ENCODE data around the gene MAP2. TPM values are rescaled to one million over a fixed set of nuclear protein-coding genes. Genes with fewer than 3 reads are reported as not detected.

Gene MAP2
- total and polyA plus RNA-seq, 2 of the 8 experiments (the other 6 are each of a cell fraction or from before 2014, with no cell fraction given) = 5.9 to 9.4 TPM

DNA sequence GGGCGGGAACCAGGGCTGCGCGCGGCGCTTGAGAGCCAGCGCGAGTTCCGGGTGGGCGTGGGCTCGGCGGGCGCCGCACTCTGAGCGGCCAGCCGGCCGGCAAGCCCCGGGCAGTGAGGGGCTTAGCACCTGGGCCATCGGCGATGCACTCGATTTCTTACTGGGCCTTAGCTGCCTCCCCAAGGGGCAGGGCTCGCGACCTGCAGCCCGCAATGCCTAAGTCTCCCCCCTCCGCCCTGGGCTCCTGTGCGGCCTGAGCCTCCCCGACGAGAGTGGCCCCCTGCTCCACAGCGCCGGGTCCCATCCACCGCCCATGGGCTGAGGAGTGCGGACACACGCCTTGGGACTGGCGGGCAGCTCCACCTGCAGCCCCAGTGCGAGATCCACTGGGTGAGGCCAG lies 36.5 kb upstream of the MAP2 start:
- H3K79me1 ChIP-seq (ENCODE audit: low read depth, low read length) = no peaks in the 10 kb centered on the region
- H4K91ac ChIP-seq (replicated peaks; ENCODE audit: insufficient read length, low read length) = no peak overlapping the region
- H3K23me2 ChIP-seq (ENCODE audit: low read depth, low read length) = no peaks in the 10 kb centered on the region
- no peak overlapping the region for H2BK12ac ChIP-seq (ENCODE audit: low read depth, low read length)
- no peak overlapping the region for H3K4me3 ChIP-seq (ENCODE audit: extremely low read depth in 1 of 4, insufficient read depth in 2 of 4, low read depth in 3 of 4, low read length in 4 of 4)
- no peaks in the 10 kb centered on the region for H3K36me3 ChIP-seq (ENCODE audit: control insufficient read depth in 2 of 4, insufficient read depth in 4 of 4, low read length in 3 of 4)
- no peaks in the 10 kb centered on the region for H3K27me3 ChIP-seq (replicated peaks in 1 of 4; ENCODE audit: control insufficient read depth in 3 of 4, extremely low read depth in 1 of 4, insufficient read depth in 3 of 4, low read length in 3 of 4)
- POLR2A ChIA-PET (ENCODE audit: partially characterized antibody) = no interaction called here
- no peak overlapping the region for H2BK120ac ChIP-seq (replicated peaks; ENCODE audit: low read depth, low read length)
- no peak overlapping the region for H2AK5ac ChIP-seq (ENCODE audit: low read depth, low read length)
- CTCF ChIA-PET (ENCODE audit: partially characterized antibody) = interaction anchor here (0.5 to 1.9 kb wide), 3 partner anchors 18 to 1311 kb away, joined by 4 read pairs; no protein-coding TSS in a partner anchor
- no peak overlapping the region for H3K14ac ChIP-seq (ENCODE audit: insufficient read length)
- H3K4me1 ChIP-seq (replicated peaks in 1 of 4; ENCODE audit: control insufficient read depth in 3 of 4, insufficient read depth in 4 of 4, low read length in 3 of 4) = no peaks in the 10 kb centered on the region
- peaks cover 0 to 7% of the 10 kb centered on the region in 2 experiments; a peak in 1 of 4 replicates for H3K9me3 ChIP-seq (ENCODE audit: insufficient read depth in 2 of 2, low read depth in 1 of 2, low read length in 1 of 2)
- H2BK20ac ChIP-seq (ENCODE audit: low read length) = no peak overlapping the region
- FAIRE-seq (no peak), DNase-seq (ENCODE audit: low read depth in 1 of 2, low spot score in 2 of 2) (no peak)
- no peak overlapping the region for H3K4me2 ChIP-seq (ENCODE audit: insufficient read depth in 1 of 2, low read depth in 2 of 2, low read length in 2 of 2)
- WGBS, 2 experiments (ENCODE audit: extremely low coverage in 1 of 2, insufficient coverage in 1 of 2, insufficient read length in 1 of 2, insufficient replicate concordance in 2 of 2, low coverage in 1 of 2, low lambda C conversion rate in 2 of 2, missing lambda C conversion rate in 1 of 2) = 99% methylated on average over 20 of the region's 34 CpGs; no CpG with 5 or more reads in 1 of the 2 experiments
- H4K5ac ChIP-seq (ENCODE audit: insufficient read length, low read depth, low read length) = no peak overlapping the region
- H2BK15ac ChIP-seq (ENCODE audit: low read length) = no peak overlapping the region
- H3K23ac ChIP-seq (ENCODE audit: insufficient read length) = no peak overlapping the region
- H4K20me1 ChIP-seq (replicated peaks in 1 of 2; ENCODE audit: control insufficient read depth in 1 of 2, insufficient read depth in 2 of 2, low read length in 2 of 2) = no peaks in the 10 kb centered on the region
- no peak overlapping the region for H3K56ac ChIP-seq (replicated peaks; ENCODE audit: insufficient read length, low read depth, low read length)
- H2AFZ ChIP-seq (ENCODE audit: low read length) = no peak overlapping the region
- H3K18ac ChIP-seq (ENCODE audit: extremely low read depth, low read length) = no peak overlapping the region
- no peak overlapping the region for H4K8ac ChIP-seq (ENCODE audit: extremely low read depth, insufficient read depth, low read length)
- H3K9ac ChIP-seq (replicated peaks in 1 of 4; ENCODE audit: extremely low read depth in 1 of 4, low read depth in 3 of 4, low read length in 3 of 4) = no peak overlapping the region
- H2BK5ac ChIP-seq (ENCODE audit: low read depth, low read length) = no peak overlapping the region
- no peak overlapping the region for H3K4ac ChIP-seq (replicated peaks; ENCODE audit: insufficient read length, low read depth, low read length)
- H3K79me2 ChIP-seq (ENCODE audit: control insufficient read depth in 1 of 2, insufficient read depth in 2 of 2, low read length in 2 of 2) = no peaks in the 10 kb centered on the region
- H3K27ac ChIP-seq (ENCODE audit: low read depth, low read length) = no peak overlapping the region
- no peak for TF ChIP-seq HDAC2 (IDR thresholded peaks at IDR 0.05; ENCODE audit: borderline replicate concordance in 1 of 2, low read depth in 2 of 2, low read length in 2 of 2)

Data from H1 (cell line).